Activated CD8-positive, alpha-beta memory T cell treated with anti-CD3 and anti-CD28 coated beads, Interleukin-2, amount 50 U/mL, for 1 hour (primary cell): Measurements from ENCODE around the gene CYP27C1.

ENCODE experiments used
- DNase-seq: peaks from one replicate; pipeline ENCODE4 v3.0.0-alpha.2; 2020; ENCODE audit errors: extremely low read depth

CYP27C1 gene

DNA sequence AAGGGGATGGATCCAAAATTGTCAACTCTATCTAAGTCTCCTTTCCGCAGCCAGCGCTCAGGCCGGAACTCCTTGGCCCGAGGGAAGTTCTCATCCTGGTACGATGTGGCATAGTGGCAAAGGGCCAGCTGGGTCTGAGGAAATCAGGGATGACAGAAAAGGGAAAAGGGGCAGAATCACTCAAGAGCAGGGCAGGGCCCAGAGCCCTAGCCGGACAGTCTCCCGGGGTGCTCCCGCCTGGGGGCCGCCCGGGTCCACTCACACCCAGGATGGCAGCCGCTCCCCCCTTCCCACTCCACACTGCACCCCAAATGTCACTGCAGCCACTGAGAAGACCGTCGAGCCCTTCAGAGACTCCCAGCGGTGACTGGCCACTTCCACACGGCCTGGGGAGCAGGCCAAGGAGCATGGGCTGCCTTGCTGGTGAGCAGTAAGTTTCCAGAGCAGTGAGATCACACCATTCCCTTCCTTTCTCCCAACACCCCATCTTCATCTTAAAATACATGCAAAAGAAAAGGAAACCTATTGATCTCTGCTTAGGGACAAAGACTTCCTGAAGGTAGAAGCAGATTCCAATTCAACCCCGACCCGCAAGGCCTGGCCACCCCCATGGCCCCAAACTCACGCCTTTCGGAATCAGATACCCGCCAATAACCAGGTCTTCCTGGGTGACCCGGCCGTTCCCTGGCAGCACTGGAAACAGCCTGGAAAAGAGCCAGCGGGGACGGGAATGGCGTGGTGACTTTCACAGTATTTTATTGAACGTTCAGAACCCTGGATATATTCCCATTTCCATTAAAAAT lies 26.7 kb downstream of the CYP27C1 start:
- DNase-seq: no peak

DNA sequence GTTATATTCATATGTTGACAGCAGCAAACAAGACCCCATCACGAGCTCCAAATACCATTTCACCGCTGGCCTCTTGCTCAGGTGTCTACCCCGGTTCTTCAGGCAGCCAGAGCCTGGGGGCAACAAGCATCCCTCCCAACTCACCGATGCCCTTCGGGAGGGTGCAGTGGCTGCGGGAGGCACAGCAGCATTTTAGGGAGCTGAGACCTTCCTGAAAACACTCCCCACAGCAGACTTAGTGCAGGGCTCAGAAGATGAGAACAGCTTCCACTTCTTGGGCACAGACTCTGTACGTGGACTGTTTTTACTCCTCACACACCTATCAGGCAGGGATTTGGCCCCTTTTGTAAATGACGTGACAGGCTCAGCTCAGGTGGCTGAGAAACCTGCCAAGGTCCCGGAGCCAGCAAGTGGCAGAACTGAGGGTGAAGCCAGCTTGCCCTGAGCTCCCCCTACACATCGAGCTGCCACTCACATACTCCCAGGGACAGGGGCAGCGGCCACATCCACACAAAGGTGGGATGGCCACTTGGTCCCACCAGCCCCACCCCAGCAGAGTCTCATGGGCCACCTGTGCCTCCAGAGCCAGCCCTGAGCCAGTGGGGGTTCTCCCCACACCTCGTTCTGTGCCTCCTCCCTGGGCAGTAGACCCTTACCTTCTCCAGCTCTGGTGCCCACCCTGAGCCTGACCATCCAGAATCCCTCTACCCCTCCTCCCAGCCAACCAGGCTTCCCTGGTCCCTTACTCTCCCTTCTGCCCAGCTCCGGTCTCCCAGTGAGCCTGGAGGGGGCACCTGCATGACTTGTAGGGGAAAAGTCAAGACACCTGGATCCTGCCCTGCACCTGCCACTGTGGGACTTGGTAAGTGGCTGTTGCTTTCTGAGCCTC lies 28.5 kb downstream of the CYP27C1 start:
- DNase-seq: no peak

DNA sequence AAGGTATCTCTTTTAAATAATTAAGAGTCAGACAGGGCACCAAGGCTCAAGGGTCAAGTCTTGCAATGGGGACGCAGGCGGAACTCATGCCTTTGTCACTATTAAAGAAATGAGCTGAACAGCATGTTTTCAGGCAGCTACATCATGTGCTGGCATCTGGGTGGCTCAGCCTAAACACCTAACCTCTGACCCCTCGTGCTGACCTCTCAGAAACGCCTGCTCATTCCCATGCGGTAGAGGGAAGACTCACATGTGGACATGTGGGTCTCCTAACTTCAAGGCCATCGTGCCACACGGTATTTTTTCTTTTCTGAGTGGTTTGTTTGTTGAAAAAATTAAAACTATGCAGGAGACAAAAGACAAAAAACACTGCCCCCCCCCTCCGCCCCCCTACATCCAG lies 31.3 kb downstream of the CYP27C1 start:
- no peak for DNase-seq

DNA sequence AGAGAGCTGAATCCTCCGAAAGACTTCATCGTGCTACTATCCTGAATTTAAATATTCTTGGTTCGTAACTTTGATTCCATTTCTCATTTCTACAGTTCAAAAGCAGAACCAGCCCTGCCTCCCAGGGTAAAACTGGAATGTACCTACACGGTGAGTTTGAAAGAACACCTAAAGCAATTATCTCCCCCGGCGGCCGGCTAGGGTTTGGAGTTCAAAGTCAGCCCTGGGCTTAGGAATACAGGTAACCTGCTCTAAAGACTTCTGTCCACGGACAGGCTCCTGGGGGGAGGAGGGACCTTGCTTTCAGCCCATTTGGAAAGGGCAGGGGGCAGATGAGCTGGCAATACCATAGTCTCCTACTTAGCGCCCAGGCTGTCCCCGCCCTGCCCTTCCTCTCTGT lies 32.3 kb downstream of the CYP27C1 start:
- DNase-seq: no peak

DNA sequence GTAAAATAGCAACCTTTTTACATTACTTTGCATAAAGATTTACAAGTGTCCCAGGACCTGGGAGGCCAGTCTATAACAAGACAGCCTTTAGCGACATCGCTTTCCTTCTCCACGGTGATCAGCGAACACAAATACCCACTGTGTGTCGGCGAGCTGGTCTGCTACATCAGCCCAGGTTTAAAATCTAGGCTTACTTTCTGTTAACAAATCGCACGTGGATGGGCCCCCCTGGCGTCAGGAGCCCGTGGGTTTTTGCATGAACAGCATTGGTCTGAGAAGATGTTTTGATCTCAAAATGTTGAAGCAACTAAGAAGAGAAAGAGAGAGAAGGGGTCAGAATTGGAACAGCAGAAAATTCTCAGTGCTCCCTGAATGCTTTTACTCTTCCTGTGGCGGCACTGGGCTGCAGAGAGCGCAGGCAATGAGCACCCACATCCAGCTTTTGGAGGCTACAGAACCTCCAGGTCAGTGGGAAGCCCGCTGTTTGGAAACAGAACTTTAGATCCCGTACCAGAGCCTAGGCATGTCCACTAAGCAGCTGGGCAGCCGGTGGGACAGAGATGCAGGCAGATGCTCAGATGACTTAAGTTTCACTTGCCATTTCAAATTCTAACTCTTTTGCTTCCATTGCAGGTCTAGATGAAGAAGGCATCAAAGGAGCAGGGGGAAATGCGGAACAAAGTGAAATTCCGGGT lies 32.9 kb downstream of the CYP27C1 start:
- DNase-seq: no peak

DNA sequence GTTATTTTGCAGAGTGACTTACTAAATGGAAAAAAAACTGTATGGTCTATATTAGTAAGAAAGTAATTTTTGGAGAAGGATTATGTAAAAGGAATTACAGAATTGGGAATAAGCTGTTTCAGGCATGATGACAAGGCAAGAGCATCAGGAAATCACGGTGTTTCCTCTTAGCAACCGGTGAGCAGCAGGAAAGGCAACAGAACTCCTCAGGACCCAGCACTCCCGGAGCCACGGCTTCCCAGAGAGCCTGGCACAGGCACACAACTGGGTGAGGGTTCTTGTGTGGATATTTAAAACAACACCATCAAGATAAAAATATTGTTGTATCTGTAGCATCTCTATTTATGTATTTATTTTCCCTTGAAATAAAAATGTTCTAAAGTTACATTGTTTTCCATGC lies 34.4 kb downstream of the CYP27C1 start:
- no peak for DNase-seq

DNA sequence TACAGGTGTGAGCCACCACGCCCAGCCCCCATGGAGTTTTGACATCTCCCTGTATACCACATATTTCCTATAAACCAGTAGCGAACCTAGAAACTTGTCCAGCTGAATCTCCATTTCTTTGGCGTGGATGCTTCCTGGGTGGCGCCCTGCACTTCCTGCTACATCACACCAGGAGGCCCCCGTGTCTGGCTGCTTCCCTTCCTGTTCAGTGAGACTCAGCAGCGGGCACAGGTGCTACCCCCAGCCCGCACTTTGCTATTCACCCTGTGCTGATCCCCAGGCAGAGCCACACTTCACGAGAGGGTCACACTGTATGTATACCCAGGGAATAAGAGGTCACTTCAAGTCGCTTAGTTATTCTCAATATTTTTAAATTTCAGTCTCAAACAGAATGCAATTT lies 35.0 kb downstream of the CYP27C1 start:
- DNase-seq: no peak

DNA sequence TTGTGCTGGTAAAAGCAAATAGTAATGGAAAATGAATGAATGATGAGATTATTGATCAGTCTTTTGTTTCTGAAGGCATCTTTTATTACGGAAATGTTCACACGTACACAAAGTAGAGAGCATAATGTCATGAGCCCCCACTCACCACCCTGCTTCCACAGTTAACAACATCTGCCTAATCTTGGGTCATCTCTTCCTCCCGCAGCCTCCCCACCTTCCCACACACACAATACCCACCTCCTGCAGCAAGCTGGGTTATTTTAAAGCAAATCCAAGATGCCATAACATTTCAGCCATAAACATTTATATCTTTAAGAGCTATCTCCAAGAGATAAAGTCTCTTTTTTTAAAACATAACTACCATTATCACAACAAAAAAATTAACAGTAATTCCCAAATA lies 36.3 kb downstream of the CYP27C1 start:
- no peak for DNase-seq

DNA sequence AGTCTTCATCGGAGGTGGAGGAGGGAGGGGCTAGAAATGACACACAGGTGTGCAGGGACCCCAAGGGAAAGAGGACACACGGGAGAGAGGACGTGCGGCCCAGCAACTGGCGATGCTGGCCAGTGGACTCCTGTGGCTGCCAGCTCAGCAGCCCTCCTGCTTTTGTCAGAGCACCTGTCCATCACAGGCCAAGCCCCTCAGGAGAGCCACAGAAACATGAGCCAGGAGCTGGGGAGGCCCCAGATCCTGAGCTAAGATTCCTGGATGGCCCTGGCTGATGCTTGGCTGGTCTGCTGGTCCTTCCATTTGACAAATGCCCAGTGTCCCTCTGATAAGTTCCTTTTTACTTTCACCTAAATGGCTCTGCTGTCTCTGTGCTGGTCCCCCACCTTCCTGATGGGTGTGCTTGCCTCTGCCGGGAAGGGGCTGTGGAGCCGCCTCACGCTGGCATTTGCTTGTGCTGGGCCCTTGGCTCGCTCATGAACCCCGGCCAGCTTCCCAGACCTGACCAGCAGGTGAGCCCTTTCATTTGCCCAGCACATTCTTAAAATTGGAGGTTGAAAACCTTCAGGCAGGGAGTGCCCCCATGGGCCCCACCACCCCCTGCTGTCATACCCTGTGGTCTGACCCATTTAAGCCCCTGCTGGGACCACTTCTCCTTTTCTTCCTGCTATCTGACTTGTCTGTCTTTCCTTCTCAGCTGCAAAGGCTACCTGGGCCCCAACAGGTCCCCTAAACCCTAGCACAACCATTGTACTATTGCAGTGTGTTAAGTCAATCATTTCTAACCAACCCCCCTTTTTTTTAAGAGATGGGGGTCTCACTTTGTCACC lies 37.3 kb downstream of the CYP27C1 start:
- DNase-seq: no peak

DNA sequence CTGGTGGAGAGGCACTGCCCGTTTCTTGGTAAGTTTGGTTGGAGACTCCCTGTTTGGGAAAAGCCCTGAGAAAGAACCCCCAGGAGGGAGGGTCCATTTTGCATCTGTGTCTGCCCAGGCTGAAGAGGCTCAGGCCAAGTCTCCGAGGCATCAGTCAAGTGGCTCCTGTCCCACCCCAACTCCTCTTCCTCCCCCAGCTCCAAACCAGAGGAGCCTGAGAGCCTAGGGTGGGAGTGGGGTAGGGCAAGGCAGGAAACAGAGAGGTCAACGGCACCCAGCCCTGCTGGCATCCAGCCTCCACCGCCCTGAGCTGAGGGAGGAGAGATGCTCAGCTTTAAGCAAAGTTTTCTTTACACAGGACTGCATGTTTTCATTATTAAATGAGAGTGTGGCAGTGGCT lies 38.2 kb downstream of the CYP27C1 start:
- DNase-seq: no peak

DNA sequence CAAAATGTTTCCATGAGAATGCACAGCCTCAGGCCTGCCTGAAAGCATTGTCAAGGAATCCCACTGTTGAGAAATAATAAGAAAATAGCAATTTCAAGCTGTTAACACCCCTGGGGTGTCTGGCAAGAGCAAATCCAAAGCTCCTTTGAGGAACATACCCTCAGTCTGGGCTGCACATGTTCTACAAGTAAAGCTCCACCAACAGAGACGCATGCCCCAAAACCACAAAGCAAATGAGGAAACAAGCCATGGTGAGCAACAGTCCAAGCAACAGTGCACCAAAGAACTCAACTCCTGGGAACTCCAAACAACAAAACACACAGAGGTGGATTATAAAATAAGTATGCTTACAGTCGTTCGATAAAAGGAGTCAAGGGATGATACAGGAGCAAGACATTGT lies 40.3 kb downstream of the CYP27C1 start:
- DNase-seq: no peak

DNA sequence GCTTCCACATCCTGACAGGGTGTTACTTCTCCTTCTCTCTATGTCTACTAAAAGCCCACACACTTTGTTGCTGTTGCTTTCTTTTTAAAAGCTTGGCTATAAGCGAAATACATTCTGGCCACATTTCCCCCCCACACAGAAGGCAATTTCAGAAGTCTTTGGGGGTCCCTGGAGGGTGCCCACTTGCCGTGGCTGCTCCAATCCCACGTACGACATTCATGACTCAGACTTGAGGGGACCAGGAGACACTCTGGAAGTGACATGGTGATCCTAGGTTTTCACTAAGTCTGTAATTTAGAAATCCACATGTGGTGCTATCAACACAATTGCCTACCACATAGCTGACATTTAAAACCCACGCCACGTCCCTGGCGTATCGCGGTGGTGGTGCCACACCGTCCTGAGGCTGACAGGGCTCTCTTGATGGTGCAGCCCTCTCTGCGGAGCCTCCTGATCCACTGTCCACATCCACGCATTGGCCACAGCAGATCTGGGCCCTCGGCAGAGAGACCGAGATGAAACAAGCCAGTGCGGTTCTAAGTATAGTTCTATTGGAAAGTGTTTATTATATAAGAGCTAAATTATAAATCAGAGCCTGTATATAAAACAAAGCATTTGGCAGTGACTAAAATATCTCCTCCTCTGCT lies 42.4 kb downstream of the CYP27C1 start:
- DNase-seq: no peak

DNA sequence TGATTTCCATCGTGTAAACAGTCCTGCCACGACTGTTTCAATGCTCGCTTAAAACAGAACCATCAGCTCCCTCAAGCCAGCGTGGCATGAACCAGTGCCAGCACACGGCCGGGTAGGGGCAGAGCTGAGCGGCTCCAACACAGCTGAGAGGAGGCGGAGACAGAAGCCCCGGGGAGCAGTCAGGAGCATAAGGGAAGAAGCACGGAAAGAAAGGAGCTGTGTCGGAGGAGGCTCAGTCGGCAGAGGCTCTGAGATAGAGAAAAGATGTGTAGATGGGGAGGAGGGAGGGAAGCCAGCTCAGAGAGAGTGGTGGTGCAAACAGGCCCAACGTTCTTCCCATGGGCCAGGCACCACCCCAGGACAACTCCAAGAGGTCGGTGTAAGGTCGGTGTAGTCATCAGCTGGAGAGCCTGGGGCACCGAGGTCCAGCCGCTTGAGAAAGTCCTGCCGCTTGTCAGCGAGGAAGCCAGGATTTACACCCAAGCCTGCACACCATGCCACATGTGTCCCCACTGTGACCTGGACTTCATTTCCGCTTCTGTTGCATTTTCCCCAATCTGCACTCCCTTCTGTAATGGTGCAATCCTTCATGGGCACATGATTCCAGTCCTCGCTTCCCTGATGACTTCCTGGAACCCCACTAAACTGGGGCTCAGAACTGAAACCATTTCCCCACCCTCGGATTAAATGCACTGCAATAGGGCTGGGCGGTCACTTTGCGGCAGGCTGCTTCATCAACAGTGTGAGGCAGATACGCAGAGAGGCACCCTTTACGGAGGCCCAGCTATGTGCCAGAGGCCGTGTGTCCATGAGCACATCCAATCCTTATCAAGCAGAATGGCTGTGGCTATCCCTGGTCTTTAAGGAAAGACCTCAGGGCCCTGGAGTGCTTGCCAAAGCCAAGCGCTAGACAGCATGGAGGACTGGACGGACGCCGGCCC lies 43.5 kb downstream of the CYP27C1 start:
- DNase-seq: no peak

DNA sequence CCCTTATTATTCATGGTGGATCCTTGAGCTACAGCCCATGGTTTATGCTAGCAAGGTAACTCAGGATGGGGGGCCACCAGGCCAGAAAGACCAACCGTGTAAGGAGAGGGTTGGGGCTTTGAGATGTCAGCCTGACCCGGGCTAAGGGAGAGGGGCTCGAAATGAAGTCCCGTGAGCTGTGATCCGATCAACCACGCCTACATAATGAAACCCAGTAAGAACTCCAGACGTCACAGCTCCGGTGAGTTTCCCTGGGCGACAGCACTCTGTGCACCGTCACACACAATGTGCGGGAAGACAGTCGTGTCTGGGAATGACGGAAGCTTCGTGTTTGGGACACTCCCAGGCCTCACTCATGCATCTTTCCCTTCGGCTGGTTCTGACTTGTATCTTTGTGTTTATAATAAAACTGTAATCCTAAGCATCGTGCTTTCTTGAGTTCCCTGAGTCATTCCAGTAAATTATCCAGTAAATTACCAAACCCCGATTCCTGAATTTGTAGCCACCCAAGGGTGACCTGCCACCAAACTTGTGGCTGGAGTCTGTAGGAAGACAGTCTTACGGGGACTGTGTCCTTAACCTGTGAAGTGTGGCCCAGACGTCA lies 44.2 kb downstream of the CYP27C1 start:
- DNase-seq: no peak

DNA sequence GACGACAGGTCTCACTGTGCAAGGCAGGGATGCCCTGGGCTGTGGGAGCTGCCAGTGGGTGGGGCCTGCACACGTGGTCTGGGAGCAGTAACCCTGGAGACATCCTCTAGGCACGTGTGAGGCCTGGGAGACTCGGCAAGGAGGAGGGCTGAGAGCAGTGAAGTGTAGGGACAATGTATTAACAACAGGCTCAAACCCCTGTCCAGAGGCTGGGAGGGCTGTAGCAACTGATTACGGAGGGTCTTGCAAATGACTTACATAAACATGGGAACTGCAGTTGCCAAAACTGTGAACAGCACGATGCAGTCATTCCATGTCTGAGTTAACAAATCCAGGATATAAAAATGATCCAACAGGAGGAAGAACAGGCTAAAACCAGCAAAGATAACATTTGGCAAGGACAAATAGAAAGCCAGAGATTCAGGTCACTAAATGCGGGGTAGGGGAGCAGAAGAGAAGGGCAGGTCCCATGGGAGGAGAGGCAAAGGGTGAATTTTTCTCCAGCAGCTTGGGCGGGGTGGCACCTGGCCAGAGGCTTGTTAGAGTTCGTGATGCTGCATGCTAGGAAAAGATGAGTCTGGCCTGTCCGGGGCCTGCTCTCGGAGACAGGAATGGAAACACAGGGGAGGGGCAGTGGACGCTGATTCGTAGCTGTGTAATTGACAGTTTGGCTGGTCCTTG lies 44.9 kb downstream of the CYP27C1 start:
- no peak for DNase-seq

DNA sequence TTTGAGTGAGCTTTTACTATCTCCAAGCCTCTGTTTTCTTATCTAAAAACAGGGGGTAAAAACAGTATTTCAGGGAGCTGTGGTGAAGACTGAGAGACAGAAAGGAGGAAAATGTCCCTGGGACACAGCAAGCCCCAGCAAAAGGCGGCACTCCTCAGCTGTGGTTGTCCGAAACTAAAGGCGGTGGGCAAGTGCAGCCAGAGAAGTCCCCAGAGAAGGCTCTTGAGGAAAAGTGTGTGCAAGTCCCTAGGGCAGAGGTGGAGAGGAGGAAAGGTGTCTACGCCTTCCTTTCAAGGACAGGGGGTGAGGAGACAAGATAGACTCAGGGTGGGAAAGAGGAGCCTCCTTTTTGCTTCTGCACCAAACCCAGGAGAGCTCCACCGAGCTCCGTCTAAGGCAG lies 45.5 kb downstream of the CYP27C1 start:
- DNase-seq: no peak

DNA sequence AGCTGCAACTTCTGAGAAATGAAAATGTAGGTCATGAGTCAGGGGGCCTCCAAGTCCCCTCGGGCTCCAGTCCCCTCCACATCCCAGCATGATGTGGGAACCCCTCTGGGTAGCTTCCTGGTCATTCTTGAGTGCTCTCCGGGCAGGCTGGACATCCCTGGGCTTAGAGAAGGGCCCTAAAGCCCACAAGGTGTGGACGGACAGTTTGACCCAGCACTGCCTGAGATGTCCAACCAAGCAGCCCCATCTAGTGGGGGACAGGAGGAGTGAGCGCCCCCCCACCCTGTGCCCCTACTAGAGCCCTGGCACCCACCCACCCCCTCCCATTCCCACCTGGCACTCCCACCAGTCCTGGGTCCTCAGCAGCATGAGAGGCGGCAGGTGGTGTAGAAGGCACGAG lies 46.0 kb downstream of the CYP27C1 start:
- no peak for DNase-seq

DNA sequence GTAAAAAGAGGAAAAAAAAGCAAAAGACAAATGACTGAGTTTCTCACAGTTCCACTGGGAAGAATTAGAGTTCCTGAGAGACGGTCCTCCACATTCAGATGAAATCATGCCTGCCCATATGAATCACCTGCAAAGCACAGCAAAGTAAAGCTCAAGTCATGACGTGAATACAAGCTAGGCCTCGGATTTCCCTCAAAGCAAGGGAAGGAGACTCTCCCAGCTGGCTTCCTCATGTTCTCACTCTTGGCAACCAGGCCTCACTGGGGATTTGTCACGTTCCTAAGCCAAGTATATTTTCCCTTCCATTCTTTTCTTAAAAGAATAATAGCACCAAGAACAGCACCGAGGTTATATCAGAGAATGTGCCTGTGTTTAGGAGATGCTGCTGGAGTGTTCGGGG lies 47.0 kb downstream of the CYP27C1 start:
- DNase-seq: no peak

DNA sequence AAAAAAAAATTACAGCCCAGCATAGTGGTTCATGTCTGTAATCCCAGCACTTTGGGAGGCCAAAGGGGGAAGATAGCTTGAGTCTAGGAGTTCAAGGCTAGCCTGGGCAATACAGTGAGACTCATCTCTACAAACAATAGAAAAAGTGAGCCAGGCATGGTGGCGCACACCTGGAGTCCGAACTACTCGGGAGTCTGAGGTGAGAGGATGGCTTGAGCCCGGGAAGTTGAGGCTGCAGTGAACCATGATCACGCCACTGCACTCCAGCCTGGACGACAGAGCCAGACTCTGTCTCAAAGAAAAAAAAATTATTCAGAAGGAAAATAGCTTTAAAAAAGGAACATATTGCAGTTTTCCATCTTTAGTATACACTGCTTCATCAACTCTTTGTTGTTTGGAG lies 47.8 kb downstream of the CYP27C1 start:
- DNase-seq: no peak
